NCI-H1417 treated with DMSO at 0.1 percent for 48 hours (cell line): ENCODE measurements around the gene ECHS1.

Experiments
- DNase-seq: peaks from one replicate; lab custom pipeline; 2025; lab: John Stamatoyannopoulos, UW

ECHS1 gene

DNA sequence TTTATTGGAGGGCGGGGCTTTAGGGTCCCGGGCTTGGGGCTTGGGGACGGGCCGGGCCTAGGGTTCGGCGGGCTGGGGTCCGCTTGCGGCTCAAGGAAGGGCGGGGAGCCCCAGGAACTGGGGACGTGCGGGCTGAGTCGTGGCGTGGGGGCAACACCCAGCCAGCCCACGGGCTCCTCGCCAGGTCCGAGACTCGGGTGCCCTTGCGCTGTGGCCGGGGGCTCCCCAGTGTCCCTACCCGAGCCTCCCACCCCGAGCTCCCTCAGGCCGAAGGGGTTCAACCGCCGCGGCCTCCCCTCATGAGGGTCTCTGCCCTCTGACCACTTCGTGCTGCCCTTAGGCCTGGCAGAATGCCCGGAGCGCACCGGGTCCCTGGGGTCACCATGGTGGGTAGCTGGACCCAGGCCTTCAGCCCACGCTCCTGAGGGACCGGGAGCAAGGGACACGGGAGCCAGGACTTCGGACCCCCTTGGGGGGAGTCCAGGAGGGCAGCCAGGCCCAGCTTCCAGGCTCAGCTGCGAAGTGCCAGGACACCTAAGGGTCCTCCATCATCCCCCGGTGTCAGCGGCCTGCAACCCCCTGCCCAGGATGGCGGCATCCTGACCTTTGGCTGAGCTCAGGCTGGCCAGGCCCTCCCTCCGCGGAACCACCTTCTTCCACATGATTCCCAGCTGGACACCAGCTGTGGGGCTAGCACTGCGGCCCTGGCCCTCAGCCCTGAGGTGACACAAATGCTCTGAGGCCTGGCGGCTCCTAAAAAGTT is 14.8 kb downstream of the ECHS1 start:
- DNase-seq: no peak

DNA sequence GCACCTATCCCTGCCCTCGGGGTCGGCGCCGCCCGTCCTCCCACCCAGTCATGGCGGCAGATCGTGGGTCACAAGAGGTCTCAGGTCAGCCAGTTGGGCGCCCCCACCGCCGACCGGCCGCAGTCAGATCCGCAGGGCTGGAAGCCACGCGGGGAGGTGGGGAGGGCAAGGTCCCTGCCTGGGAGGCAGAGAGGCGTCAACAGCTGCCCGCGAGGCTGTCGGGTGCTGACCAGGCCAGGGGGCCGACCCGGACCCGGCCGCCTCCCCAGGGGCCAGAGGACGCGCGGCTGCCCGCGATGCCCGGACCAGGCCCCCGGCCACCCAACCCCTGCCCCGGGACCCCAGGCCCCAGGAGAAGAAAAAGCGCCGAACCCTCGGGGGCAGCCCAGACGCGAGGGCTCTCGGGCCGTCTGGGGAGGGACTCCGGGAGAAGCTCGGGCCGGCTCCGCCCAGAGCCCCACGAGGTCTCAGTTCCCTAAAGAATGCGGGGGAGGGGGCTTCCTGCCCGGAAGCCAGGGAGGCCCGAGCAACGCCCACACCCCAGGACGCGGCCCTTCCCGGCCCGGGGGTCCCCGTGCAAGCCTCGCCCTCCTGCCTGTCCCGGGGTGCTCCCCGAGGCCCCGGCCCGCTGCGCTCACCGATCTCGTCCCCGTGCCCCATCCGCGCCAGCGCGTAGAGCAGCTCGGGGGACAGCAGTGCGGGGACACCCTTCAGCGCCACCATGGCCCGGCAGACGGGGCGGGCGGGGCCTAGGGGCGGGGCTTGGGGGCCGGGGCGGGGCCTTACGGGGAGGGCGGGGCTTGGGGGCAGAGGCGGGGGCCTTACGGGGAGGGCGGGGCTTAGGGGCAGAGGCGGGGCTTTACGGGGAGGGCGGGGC is 15.6 kb downstream of the ECHS1 start, which contains the start of gene FUOM:
FUOM (minus strand) TSS at position 735 of the 877 bp plus-strand sequence; CDS start at position 723, 12 bp downstream.
- DNase-seq: no peak

DNA sequence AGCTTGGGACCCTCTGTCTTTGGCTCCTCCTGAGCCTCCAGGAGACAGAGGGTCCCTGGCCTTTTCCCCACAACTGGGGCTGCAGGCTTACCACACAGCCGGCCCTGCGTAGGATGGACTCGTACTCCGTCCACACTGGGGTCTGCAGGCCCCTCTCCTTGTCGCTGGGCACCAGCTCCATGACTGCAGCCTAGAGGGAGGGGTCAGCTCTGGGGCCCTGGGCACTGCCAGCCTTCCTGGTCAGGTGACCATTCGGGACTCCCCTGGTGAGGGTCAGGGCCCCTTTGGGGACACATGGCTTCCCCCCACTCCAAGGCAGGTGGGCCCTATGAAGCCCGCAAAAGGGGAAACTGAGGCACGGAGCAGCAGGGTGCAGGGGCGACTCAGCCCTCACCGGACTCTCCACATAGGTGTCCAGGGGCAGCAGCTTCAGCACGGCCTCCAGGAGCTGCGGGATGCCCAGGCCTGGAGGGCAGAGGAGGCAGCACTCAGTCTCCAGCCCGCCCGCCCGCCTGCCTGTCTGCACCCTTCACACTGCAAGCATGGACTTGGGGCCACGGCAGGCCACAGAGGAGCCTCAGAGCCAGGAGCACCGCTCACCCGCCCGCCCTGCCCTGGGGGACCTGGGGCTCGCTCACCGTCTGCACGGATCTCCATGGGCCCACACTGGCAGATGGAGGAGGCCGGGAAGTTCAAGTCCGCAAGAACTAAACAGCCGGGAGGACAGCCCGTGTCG is 16.4 kb downstream of the ECHS1 start:
- DNase-seq: no peak

DNA sequence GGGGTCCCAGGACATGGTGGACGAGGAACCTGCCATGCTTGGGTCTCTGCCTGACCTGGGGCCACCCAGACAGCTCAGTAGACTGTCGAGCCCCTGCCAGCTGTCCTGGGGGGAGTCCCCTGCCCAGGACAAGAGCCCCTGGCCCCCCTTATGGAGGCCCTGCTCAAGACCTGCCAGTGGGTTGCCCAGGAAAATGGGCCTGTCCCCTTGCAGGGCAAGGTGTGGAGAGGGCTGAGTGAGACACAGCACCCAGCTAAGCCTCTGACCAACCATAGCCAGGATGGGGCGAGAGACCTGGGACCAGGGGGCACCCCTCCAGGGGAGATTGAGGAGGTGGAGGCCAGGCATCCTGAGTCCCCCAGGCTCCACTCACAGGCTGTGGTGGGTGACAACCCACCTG is 17.2 kb downstream of the ECHS1 start:
- no peak for DNase-seq

DNA sequence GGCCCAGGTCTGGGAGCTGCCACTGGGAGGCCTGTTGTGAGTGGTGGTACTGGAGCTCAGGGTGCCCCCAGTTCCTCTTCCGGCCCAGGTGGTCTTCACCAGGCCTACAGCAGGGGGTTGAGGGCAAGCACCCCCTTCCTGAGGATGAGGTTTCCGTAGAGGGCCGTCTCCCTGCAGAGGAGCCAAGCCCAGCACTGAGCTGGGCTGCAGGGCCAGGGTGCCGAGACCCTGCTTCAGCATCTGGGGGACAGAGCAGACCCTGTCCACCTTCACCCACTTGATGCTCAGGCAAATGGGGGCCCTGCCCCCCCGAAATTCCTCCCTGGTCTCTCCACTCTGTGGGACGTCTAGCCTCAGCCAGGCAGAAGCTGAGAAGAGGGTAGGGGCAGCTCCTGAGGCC is 17.9 kb downstream of the ECHS1 start:
- no peak for DNase-seq

DNA sequence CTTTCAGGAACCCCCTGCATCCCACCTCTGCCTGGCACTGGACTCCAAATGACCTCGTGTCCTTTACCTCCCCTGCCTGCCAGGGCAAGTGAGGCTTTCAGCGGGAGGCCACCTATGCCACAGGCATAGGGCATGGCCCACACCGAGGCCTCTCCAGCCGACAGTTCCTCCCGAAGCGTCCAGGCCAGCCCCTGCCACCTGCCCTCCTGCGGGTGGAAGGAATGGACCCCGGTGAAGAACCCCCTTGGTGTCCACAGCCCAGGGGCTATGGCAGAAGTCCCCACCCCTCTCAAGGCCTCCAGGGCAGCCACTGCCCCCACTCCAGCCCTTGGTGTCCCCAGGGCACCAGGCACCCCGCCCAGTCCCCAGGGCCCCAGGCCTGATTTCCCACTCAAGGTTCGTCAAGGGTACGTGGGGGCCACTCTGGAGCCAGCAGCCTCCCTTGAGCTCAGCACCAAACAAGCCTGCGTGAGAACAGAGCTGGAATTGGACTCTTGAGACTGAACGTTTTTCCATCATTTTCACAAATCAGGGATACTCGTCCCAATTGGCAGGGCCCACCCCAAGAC is 18.4 kb downstream of the ECHS1 start:
- no peak for DNase-seq

DNA sequence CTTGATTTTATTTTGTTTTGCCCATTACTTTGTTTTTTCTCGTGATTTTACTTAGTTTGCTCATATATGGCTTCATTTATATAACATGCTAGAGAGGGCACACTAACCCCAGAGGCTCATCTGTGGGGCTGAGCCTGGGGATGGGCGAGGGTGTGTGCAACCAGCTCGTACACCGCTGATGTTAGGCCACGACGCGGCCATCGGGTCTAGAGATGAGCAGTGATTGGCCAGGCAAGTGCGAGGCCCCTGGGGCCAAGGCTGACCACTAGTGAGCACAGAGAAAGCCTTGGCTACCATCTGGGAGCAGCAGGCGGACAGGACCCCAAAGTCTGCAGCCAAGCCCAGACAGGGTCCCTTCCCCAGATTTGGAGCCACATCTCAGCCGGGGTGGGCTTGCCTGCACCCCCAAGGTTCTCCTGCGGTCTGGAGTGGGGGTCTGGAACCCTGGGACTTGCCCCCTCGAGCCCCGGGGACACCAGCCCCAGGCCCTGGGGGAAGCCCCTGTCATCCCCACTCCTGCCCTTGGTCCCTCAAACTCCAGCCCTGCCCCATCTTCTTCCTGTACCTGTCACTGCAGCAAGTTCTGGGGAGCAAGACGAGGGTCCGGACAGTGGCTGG is 19.1 kb downstream of the ECHS1 start:
- no peak for DNase-seq

DNA sequence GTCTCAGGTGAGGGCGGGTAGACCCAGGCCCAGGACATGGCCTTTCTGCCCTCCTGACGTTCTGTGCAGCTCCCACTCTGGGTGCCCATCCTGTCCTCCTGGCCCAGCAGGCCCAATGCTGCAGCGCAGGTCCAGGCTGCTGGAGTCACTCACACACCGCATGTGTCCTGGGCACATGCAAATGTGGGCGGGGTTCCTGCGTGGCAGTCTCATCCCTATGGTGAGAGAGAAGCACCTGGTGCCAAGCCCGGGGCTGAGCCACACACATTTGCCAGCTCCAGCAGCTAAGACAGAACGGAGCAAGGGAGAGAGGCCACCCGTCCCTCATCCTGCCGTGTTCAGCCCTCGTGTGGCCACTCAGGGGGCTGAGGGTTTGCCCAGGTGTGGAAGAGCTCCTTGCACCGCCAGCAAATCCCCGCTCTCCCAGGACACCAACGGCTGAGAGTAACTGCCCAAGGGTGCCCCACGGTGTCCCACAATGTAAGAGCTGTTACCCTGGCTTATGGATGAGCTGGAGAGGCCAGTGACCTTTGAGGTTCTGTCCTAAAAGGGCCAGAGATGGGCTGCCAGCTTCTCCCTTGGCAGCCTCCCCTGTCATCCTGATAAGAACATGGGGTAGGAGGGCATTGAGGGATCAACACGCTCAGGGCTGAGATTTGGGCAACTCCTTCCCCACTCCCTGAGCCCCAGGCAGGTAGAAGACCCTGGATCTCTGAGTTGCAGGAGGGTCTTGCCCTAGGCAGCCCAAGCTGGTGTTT is 19.8 kb downstream of the ECHS1 start:
- DNase-seq: no peak

DNA sequence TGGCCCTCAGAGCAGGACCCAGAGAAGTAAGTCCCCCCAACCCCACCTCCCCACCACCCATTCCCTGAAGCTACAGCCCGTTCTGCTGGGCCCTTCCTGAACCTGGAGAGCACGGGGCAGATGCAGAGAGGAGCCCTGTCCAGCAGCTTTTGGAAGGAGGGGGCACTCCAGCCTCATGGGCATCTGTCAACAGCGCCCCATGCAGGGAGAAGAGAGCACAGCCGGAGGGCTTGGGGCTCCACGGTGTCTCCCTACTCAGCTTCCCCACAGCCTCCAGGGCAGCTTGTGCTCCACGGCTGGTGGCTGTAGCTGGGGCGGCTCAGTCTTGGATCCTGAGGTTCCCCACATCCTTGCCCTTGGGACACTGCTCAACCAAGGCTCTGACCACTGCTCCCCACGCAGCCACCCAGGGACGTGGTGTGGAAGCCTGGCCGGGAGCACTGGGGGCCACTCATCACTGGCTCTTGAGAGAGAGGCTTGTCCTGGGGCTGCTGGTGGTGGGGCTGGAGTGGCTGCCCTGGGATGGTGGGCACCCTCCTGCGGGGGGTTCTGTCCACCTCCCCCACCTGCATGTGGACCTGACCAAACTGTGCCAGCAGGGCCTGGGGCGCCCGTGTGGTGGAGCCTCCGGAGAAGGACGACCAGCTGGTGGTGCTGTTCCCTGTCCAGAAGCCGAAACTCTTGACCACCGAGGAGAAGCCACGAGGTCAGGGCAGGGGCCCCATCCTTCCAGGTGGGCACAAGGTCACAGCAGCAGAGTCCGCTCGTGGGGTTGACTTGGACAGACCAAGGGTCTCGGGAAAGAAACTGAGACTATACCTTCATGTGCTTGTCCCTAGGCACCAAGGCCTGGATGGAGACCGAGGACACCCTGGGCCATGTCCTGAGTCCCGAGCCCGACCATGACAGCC is 21.5 kb downstream of the ECHS1 start:
- no peak for DNase-seq

DNA sequence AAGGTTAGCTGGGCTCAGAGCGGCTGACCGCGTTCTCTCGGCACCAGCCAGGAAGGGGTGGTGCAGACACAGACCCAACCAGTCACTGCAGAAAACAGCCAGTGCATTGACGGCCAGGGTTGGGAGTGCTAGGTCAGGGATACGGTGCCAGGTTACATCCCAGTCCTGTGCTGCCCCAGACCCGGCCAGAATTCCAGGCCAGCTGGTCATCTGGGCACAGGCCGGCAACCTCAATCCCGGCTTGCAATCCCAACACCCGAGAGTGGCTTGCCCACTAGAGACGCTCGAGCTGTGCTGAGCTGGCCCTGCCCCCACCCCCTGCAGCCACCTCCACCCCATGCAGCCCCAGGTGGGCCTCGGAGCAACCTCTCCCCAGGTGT is 22.2 kb downstream of the ECHS1 start:
- DNase-seq: no peak

DNA sequence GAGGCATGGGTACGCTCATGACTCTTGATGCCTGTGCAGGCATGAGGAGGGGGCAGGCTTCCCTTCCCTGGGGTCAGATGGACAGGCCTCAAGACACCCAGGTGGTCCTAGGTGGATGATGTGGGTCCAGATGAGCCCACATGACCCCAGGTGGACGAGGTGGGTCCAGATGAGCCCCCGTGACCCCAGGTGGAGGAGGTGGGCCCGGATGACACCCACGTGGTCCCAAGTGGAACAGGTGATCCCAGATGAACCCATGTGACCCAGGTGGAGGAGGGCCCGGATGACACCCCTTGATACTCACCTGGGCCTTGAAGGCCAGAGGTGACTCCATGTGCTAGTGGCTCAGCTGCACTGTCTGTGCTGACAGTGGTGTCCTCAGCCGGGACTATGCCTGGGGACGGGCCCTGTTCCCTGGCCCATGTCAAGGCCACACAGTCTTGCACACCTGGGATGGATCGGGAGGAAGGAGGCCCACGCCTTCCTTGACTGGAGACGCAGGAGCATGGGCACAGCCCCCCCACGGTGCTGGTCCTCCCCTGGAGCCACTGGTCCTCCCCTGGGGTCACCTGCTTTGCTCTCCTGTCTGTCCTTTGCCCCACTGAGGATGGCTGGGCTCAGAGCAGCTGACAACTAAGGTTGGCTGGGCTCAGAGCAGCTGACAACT is 22.7 kb downstream of the ECHS1 start:
- no peak for DNase-seq

DNA sequence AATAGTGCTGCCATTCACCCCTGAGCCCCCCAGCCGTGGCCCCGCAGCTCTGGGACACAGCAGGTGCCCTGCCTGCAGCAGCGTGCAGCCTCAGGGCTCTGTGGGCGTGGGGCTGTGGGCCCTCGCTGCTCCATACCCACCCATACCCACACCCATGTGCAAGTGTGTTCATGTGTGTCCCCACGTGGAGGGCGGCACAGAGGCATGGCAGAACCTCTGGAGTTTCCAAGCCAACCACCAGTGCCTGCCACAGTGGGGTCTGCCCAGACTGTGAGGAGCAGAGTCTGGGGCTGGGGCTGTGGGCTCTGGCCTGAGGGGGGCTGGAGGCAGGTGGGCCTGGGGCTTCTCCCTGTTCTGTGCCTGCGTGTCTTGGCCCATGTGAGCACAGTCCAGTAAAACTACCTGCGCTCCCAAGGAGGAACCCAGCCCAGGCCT is 23.6 kb downstream of the ECHS1 start:
- DNase-seq: no peak

DNA sequence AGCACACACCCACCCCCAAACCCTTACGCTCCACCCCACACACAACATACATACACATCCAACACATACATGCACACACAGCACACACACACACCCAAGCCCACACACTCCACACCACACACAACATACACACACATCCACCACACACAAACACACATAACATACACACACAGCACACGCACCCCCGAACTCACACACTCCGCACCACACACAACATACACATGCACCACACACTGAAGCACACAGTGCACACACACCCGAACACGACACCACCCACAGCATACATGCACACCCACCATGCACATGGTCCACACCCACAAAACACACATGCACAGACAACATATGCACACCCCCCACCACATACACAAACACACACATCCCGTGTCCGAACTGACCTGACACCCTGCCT is 24.0 kb downstream of the ECHS1 start:
- no peak for DNase-seq

DNA sequence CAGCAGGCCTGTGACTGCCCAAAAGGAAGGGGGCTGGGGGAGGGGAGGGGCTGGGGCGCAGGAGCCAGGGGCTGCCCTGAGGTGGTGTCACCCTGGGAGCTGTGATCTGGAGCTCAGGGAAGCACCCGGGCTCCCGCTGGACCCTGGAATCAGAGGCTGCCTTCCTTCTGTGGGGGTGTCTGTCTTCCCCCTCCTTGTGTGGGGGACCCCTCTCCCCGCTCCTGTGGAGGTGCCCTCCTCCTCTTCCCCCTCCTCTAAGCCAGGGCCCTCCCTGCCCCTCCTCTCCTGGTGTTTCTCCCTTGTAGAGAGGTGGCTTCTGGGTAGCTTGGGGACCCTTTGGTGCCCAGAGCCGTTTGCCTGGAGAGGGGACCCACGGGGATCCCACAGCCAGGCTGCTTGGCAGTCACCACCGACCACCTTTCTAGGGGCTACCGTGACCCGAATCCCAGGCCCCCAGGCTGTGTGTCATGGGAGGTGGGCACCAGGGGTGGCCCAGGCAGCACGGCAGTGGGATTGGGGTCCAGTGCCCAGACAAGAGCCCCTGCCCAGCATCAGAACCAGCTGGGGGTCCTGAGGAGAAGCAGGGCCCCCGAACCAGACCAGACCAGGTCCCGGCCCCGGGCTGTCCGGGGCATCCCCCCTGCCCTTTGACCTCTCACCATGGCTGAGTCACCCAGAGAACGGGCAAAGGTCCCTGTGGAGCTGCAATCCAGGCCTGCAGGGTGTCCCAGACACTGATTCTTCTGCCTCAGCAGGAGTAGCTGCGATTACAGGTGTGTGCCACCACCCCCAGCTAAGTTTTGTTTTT is 25.2 kb downstream of the ECHS1 start:
- DNase-seq: no peak

DNA sequence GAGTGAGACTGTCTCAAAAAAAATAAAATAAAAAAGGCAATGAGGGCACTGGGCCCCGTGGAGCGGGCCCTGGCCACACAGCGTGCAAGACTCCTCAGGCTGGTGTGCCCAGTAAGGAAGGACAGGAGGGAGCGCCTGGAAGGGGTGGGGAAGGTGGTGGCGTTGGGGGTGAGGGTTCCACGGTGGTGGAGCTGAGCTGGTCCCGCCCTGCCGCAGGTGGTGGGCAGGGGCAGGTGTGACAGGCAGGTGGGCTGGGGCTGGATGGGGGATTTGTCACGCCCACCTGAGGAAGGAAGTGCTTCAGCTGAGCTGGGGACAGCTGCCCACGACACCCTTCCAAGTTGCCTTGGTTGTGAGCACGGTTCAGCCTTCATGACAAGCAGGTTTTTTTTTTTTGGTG is 26.7 kb downstream of the ECHS1 start:
- no peak for DNase-seq

DNA sequence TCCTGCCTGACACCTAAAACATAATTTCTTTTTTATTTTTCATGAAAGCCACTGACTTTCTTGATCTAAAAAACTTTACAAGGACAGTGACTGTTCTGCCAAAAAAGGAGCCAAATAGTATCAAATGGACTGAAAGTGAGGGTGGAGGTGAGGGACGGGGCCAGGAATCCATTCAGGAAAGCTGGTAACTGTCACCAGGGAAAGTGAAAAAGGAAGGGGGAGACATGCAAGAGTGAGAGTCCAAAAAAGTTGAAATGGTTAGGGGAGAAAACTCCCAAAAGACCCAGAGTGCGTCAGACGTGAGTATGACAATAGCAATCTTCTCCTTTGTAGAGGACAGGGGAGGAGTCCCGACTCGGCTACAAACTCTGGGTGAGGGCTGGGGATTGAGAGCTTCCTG is 28.9 kb downstream of the ECHS1 start:
- DNase-seq: no peak

DNA sequence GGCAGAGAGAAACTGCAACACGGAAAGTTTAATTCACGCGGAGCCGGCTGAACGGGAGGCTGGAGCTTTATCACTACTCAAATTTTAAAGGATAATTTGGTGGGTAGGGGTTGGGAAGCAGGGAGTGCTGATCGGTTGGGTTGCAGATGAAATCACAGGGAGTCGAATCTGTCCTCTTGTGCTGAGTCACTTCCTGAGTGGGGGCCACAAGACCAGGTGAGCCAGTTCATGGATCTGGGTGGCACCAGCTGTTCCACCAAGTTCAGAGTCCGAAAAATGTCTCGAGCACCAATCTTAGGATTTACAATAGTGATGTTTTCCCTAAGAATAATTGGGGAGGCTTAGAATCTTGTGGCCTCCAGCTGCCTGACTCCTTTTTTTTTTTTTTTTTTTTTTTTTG is 29.6 kb downstream of the ECHS1 start:
- no peak for DNase-seq

DNA sequence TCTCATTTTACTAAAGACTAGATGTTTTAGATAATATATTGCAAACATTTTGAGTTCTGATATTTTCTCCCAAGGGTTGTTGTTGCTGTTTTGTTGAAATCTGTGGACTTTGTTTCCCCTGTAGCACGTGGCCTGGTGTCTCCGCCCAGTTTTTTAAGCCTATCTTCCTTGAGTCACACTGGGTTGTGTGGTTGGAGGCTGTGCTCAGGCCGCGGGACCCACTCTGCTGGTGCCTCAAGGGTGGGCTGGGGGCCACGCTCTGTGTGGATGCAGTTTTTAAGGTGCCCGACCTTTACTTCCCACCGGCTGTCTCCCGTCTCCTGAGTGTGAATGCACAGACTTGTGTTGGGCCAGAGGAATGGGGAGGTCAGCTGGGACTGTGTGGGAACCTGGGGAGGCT is 30.2 kb downstream of the ECHS1 start:
- DNase-seq: no peak

DNA sequence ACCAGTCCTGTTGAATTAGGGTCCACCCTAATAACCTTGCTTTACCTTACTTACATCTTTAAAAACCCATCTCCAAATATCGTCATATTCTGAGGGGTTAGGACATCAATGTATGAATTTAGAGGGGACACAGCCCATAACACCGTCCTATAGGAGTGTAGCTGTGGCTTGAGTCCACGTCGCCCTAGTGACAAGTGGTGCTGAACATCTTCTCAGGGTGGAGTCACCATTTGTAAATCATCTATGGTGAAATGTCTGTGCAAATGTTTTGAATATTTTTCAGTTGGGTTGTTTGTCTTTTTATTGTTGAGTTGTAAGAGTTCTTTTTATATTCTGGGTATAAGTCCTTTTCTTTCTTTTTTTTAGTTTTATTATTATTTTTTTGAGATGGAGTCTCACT is 31.2 kb downstream of the ECHS1 start:
- DNase-seq: no peak
